Peyer's patch (tissue), 4 donors: ENCODE measurements around the gene DNPH1. TPM values are rescaled to one million over a fixed set of nuclear protein-coding genes. Genes with fewer than 3 reads are reported as not detected.

ENCODE experiments used
- DNase-seq, 3 donors: peaks; one replicate each; pipeline ENCODE4 v3.0.0-alpha.2; 2017 to 2019
- H3K27ac ChIP-seq, 4 donors: fragments of 200-600 bp; sonication (generic); one replicate each; pipeline ENCODE4 v1.5.1; 2016 to 2019
- H3K27me3 ChIP-seq, 2 donors: fragments of 200-600 bp; sonication (generic); one replicate each; pipeline ENCODE4 v1.5.1; 2019
- H3K36me3 ChIP-seq, 3 donors: fragments of 200-600 bp; sonication (generic); one replicate each; pipeline ENCODE4 v1.5.1; 2016 to 2019
- H3K4me1 ChIP-seq, 4 donors: fragments of 200-600 bp; sonication (generic); one replicate each; pipeline ENCODE4 v1.5.1; 2016 to 2019
- H3K4me3 ChIP-seq, 4 donors: fragments of 200-600 bp; sonication (generic); 1 replicate in 3 of 4; 2 replicates in 1 of 4; pipeline ENCODE4 v1.5.1; 2016 to 2019; ENCODE audit warnings: mild to moderate bottlenecking in 1 of 4
- H3K9me3 ChIP-seq, 4 donors: fragments of 200-600 bp; sonication (generic); one replicate each; pipeline ENCODE4 v1.5.1; 2016 to 2019; ENCODE audit warnings: mild to moderate bottlenecking in 1 of 4
- CTCF ChIP-seq, 6 experiments: fragments of 450-650 bp in 4 of 6; fragments of 200-600 bp in 2 of 6; sonication (generic) in 1 of 6; IDR thresholded peaks; one replicate each; pipeline ENCODE4 v1.5.1; 2017 to 2019; ENCODE audit warnings: antibody characterized with exemption in 6 of 6, mild to moderate bottlenecking in 3 of 6, moderate library complexity in 1 of 6
- POLR2A ChIP-seq, 2 donors: fragments of 450-650 bp; IDR thresholded peaks; one replicate each; pipeline ENCODE4 v1.5.1; 2017; ENCODE audit warnings: antibody characterized with exemption in 2 of 2, mild to moderate bottlenecking in 2 of 2, moderate library complexity in 2 of 2
- total RNA-seq, 4 donors: library from RNA; depleted of rRNA; stranded (reverse); fragments of >200 nt; gene quantifications; one replicate each; pipeline ENCODE4 v1.1.0, GENCODE V29; 2016

The DNPH1 gene
- total RNA-seq, 4 donors from 2014 or later: 138 to 304 (median 176) TPM

- Histone ChIP-seq H3K4me3 (no peak overlapping the region), H3K4me1 (peaks cover 0 to 16% (median 3%) of the 10 kb centered on the region in 4 donors), H3K27me3 (no peaks in the 10 kb centered on the region), H3K36me3 (peaks cover 0 to 54% (median 0%) of the 10 kb centered on the region in 3 donors), H3K9me3 (no peaks in the 10 kb centered on the region), H3K27ac (no peak overlapping the region)
- DNase-seq: no peak
- TF ChIP-seq CTCF (IDR thresholded peaks at IDR 0.05) (no peak), POLR2A (IDR thresholded peaks at IDR 0.05) (no peak)
Observed at GRCh38 chr6:43185391-43185985, 43.8 kb downstream of the DNPH1 start.

- H3K4me3 ChIP-seq: no peak overlapping the region
- no peaks in the 10 kb centered on the region for H3K9me3 ChIP-seq
- DNase-seq: no peak
- TF ChIP-seq CTCF (IDR thresholded peaks at IDR 0.05) (no peak), POLR2A (IDR thresholded peaks at IDR 0.05) (no peak)
- H3K36me3 ChIP-seq: peaks cover 0 to 64% (median 0%) of the 10 kb centered on the region in 3 donors
- no peaks in the 10 kb centered on the region for H3K27me3 ChIP-seq
- peaks cover 0 to 16% (median 3%) of the 10 kb centered on the region in 4 donors for H3K4me1 ChIP-seq
- H3K27ac ChIP-seq: no peak overlapping the region
Observed at GRCh38 chr6:43184268-43184985, 44.9 kb downstream of the DNPH1 start.

- peaks cover 0 to 64% (median 0%) of the 10 kb centered on the region in 3 donors for H3K36me3 ChIP-seq
Observed at GRCh38 chr6:43183441-43183840, 45.8 kb downstream of the DNPH1 start.

GRCh38 chr6:43181942-43182860 lies 47.1 kb downstream of the DNPH1 start, which contains the start of gene CUL9:
TSS of gene CUL9 (plus strand) at chr6:43182196. CDS start at chr6:43184311, 2,115 bp downstream.
- H3K27ac ChIP-seq: peak within 1 kb of the TSS; percentile 70 to 84 (median 76)
- H3K36me3 ChIP-seq: peaks cover 0 to 64% (median 0%) of the 10 kb centered on the region in 3 donors
- H3K27me3 ChIP-seq: no peaks in the 10 kb centered on the region
- H3K4me3 ChIP-seq: peak within 1 kb of the TSS; percentile 56 to 96 (median 82)
- DNase-seq: peak; percentile 85 to 94 (median 90)
- no peaks in the 10 kb centered on the region for H3K9me3 ChIP-seq
- H3K4me1 ChIP-seq: peaks cover 0 to 16% (median 3%) of the 10 kb centered on the region in 4 donors
- TF ChIP-seq CTCF (IDR thresholded peaks at IDR 0.05): peak in 1 of 6 experiments; percentile 7
- peak; percentile 57 to 74 for TF ChIP-seq POLR2A (IDR thresholded peaks at IDR 0.05)

More at GRCh38 chr6:43183441-43183840, 45.8 kb downstream of the DNPH1 start:
- Histone ChIP-seq H3K4me3 (no peak overlapping the region), H3K27me3 (no peaks in the 10 kb centered on the region), H3K27ac (no peak overlapping the region), H3K4me1 (peaks cover 0 to 16% (median 3%) of the 10 kb centered on the region in 4 donors), H3K9me3 (no peaks in the 10 kb centered on the region)
- DNase-seq: no peak
- TF ChIP-seq POLR2A (IDR thresholded peaks at IDR 0.05) (no peak), CTCF (IDR thresholded peaks at IDR 0.05) (no peak)

GRCh38 chr6:43181621-43181941 lies 47.7 kb downstream of the DNPH1 start:
- Histone ChIP-seq H3K4me1 (peaks cover 0 to 16% (median 3%) of the 10 kb centered on the region in 4 donors), H3K27me3 (no peaks in the 10 kb centered on the region), H3K9me3 (no peaks in the 10 kb centered on the region), H3K36me3 (peaks cover 0 to 63% (median 0%) of the 10 kb centered on the region in 3 donors), H3K4me3 (peak overlapping the region; percentile 56 to 96 (median 82)), H3K27ac (peak overlapping the region; percentile 70 to 84 (median 76))
- DNase-seq: no peak
- no peak for TF ChIP-seq POLR2A (IDR thresholded peaks at IDR 0.05)
- TF ChIP-seq CTCF (IDR thresholded peaks at IDR 0.05): no peak
